ENCODE measurements around the gene INSL3. TPM values are rescaled to one million over a fixed set of nuclear protein-coding genes. Genes with fewer than 3 reads are reported as not detected.

Gene INSL3
- total RNA-seq, 1 donor from 2014 or later: not detected

- Mint-ChIP-seq H3K27me3 (ENCODE audit: unreplicated experiment) (peaks cover 4% of the 10 kb centered on the region), H3K27ac (ENCODE audit: unreplicated experiment) (no peak overlapping the region), H3K9me3 (ENCODE audit: unreplicated experiment) (peaks cover 4% of the 10 kb centered on the region), H3K36me3 (ENCODE audit: unreplicated experiment) (no peaks in the 10 kb centered on the region), H3K4me3 (ENCODE audit: unreplicated experiment) (no peak overlapping the region), H3K4me1 (ENCODE audit: low read depth, unreplicated experiment) (peaks cover 1% of the 10 kb centered on the region)
- DNase-seq: no peak
- TF ChIP-seq CTCF (IDR thresholded peaks at IDR 0.05; ENCODE audit: partially characterized antibody, unreplicated experiment): no peak
Measured at GRCh38 chr19:17854061-17854460, 32.7 kb upstream of the INSL3 start.

DNA sequence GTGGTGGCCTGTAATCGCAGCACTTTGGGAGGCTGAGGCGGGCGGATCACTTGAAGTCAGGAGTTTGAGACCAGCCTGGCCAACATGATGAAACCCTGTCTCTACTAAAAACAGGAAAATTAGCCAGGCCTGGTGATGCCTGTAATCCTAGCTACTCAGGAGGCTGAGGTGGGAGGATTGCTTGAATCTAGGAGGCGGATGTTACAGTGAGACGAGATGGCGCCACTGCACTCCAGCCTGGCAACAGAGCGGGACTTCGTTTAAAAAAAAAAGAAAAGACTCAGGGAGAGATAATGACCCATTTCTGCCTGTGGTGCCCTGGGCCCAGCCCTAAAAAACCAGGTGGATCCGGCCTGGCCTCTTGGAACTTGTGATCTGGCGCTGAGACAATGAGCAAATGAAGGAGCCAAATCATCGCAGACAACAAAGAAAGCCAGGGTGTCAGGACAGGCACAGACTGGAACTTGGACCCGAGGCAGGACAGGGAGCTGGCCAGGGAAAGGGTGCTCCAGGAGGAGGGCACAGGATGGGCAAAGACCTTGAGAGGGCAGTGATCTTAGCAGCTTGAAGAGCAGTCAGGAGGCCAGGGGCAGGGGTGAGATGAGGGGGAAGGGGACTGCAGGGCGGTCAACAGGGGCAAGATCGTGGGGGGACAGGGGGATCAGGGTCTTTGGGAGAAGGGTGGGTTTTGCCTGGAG, 27.4 kb upstream of the INSL3 start:
- Mint-ChIP-seq H3K9me3 (ENCODE audit: unreplicated experiment) (peaks cover 2% of the 10 kb centered on the region), H3K27ac (ENCODE audit: unreplicated experiment) (no peak overlapping the region)

GRCh38 chr19:17847538-17848366, 26.4 kb upstream of the INSL3 start, which contains the start of gene JAK3:
Gene JAK3 (minus strand): TSS chr19:17847982. CDS start chr19:17844417, 3,565 bp downstream.
- Mint-ChIP-seq H3K9me3 (ENCODE audit: unreplicated experiment) (peaks cover 2% of the 10 kb centered on the region), H3K27me3 (ENCODE audit: unreplicated experiment) (peaks cover 4% of the 10 kb centered on the region), H3K4me1 (ENCODE audit: low read depth, unreplicated experiment) (no peaks in the 10 kb centered on the region), H3K36me3 (ENCODE audit: unreplicated experiment) (no peaks in the 10 kb centered on the region), H3K27ac (ENCODE audit: unreplicated experiment) (no peak within 1 kb of the TSS), H3K4me3 (ENCODE audit: unreplicated experiment) (peak within 1 kb of the TSS; percentile 61)
- TF ChIP-seq CTCF (IDR thresholded peaks at IDR 0.05; ENCODE audit: partially characterized antibody, unreplicated experiment): no peak
- DNase-seq: peak; percentile 87

More for the DNA sequence above, 27.4 kb upstream of the INSL3 start:
- Mint-ChIP-seq H3K4me3 (ENCODE audit: unreplicated experiment) (no peak overlapping the region), H3K36me3 (ENCODE audit: unreplicated experiment) (no peaks in the 10 kb centered on the region), H3K27me3 (ENCODE audit: unreplicated experiment) (peaks cover 4% of the 10 kb centered on the region), H3K4me1 (ENCODE audit: low read depth, unreplicated experiment) (no peaks in the 10 kb centered on the region)
- TF ChIP-seq CTCF (IDR thresholded peaks at IDR 0.05; ENCODE audit: partially characterized antibody, unreplicated experiment): no peak
- DNase-seq: no peak

GRCh38 chr19:17846146-17846545, 24.8 kb upstream of the INSL3 start:
- peaks cover 2% of the 10 kb centered on the region for H3K9me3 Mint-ChIP-seq (ENCODE audit: unreplicated experiment)
- no peaks in the 10 kb centered on the region for H3K36me3 Mint-ChIP-seq (ENCODE audit: unreplicated experiment)
- H3K27ac Mint-ChIP-seq (ENCODE audit: unreplicated experiment): no peak overlapping the region
- no peaks in the 10 kb centered on the region for H3K4me1 Mint-ChIP-seq (ENCODE audit: low read depth, unreplicated experiment)
- no peak for TF ChIP-seq CTCF (IDR thresholded peaks at IDR 0.05; ENCODE audit: partially characterized antibody, unreplicated experiment)
- no peak for DNase-seq
- peaks cover 8% of the 10 kb centered on the region for H3K27me3 Mint-ChIP-seq (ENCODE audit: unreplicated experiment)
- no peak overlapping the region for H3K4me3 Mint-ChIP-seq (ENCODE audit: unreplicated experiment)
